NCI-H345 treated with DMSO at 0.1 percent for 48 hours (cell line): ENCODE measurements around the gene STRA8.

Experiments
- DNase-seq: peaks from one replicate; lab custom pipeline; 2025; ENCODE audit not compliant: unreplicated experiment; lab: John Stamatoyannopoulos, UW

The STRA8 gene

GRCh38 chr7:135300913-135301765, 67.5 kb downstream of the STRA8 start:
- DNase-seq: no peak
